Activated CD4-positive, alpha-beta T cell treated with anti-CD3 and anti-CD28 coated beads, Interleukin-2, amount 50 U/mL, for 48 hours (primary cell): Measurements from ENCODE around the gene ADH6.
"Not testable (repeated sequence)": the region's sequence is repeated elsewhere in the genome, so short reads cannot be mapped to it uniquely, and the experiment has no call there.

ENCODE experiments used
- DNase-seq, 2 experiments: peaks; one replicate each; pipeline ENCODE4 v3.0.0-alpha.2; 2020

The ADH6 gene

DNA sequence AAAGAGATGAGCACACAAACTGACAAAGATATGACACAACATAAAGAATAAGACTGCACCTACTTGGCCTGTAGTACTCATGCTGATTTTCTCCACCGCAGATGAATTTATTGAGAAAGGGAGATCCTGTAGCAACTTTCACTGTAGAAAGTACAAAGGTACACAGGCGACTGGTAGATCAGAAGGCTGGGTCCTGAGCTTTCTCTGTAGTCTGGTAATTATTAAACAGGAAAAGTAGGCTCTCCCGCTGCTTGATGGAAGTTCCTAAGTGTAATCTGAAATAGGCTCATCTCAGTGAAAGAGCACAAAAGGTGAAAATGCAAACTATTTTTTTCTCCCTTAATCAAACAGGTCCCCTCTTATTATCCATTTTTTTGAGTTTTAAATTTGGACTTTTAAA is at the start of gene ADH6:
TSS of gene ADH6 (minus strand) at position 175 of the 400 bp plus-strand sequence. CDS start at position 81, 94 bp downstream.
- DNase-seq: no peak

- no peak for DNase-seq
Observed at GRCh38 chr4:99264927-99265326, 45.9 kb upstream of the ADH6 start.

GRCh38 chr4:99252746-99253145 is 33.7 kb upstream of the ADH6 start:
- DNase-seq: no peak

DNA sequence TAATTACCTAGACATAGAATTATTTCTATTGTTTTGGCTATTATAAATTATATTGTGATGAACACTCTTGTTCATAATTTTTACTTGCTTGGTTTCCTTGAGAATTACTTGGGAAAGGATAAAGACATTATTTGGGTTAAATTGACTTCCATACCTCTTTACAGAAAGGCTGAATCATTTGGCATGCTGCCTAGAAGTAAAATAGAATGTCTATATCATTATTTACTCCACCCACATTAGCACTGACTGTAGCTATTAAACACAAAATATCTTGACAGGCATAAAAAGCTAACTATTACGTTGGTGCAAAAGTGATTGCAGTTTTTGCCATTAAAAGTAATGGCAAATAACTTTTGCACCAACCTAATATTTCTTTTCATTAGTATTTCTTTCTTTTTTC is 29.7 kb upstream of the ADH6 start:
- DNase-seq: no peak

DNA sequence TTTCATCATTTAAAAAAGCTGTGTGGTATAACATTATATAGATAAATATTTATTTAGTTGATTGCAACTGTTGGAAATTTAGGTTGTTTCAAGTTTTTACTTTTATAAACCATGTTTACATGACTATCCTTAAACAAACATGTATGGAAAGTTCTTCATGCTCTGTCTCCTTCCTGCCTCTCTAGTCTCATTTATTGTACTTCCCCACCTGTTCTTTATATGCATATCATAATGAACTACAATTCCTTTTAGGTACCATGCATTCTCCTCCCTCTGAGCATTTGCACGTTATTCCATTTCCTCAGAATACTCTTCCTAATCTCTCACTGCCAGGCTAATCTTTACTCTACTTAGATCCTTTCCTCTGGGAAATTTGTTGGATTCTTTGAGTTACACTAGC is 16.9 kb upstream of the ADH6 start:
- no peak for DNase-seq

DNA sequence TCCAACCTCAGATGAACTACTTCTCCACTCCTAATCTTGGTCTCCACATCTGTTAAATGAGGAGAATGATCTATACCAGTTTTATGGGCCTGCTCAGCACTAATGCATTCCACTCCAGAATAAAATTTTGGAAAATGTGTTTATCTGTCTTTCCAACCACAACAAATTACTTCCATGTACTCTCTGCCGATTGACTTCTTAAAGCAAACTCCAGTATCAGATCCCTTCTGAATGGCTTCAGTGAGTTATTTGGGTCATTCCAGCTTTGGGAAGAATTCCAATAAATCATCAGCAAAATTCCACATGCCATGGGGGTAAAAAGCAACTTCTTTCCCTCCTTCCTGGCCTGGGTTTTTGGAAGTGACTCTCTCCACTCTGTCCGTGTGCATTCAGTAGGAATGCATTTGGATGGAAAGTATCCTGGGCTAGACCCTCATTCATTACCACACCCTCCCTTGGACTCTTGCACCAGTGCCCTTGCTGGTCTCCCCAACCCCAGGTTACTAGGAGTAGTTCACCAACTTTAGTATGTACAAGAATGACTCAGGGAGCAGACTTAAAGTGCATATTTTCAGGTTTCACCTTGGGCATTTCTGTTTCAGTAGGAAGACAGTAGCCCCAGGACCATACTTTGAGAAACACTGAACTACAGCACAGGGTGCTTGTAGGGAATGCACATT is 15.4 kb upstream of the ADH6 start:
- no peak for DNase-seq

GRCh38 chr4:99233397-99233796 is 14.4 kb upstream of the ADH6 start:
- DNase-seq: not testable (repeated sequence)

- DNase-seq: not testable (repeated sequence)
Observed at GRCh38 chr4:99228706-99229105, 9.7 kb upstream of the ADH6 start.

GRCh38 chr4:99227646-99228045 is 8.6 kb upstream of the ADH6 start:
- not testable (repeated sequence) for DNase-seq

DNA sequence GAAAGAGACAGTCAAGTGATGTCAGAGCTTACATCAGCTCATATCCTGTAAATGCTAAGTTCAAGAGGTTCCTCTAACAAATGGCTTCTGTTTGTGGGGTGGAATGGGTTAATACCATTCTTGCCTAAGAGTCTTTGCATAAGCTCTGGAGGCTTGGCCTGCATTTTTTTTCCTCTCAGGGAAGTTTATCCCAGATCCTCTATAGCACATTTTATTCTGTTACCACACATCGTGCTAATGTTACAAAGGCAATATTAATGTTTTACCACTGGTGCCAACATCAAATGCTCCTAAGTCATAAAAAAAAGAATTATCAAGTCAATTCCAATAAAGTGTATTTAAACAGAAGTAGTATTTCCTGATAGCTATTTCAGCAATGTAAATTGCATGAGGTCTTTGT is 2.9 kb upstream of the ADH6 start:
- no peak for DNase-seq

GRCh38 chr4:99219479-99219878 is 433 bp upstream of the ADH6 start:
- no peak for DNase-seq

DNA sequence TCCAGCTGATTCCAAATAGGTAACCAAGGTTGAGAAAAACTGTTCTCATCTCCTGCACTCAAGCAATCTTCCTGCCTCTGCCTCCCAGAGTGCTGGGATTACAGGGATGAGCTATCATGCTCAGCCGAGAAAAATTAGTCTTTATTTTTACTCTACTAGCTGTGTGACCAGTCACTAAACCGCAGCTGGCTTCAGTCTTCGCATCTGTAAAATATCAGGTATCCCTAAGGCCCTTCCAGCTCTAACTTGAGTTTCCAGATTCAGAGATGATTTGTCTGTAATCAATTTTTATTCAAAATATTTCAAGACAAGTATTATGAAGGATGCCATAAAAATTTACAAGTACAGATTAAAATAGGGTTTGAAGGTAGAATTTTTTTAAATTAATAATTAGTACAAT is 3.5 kb downstream of the ADH6 start:
- no peak for DNase-seq

DNA sequence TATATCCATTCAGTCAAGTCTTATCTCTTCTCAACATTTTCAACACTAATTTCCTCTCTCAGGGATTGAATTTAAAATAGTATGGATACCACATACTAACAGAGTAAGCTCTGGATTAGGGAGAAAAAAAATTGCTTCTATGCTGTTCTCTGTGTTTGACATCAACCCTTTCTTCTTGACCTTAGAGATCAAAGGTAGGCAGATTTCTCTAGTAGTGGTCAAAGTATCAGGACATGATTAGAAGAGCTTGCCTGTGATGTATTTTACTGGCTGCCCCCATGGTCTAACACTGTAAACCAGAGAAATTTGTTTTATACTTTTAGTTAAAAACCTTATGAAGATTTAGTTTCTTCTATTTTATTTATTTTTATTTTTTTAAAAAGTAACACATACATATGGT is 8.3 kb downstream of the ADH6 start:
- DNase-seq: no peak

DNA sequence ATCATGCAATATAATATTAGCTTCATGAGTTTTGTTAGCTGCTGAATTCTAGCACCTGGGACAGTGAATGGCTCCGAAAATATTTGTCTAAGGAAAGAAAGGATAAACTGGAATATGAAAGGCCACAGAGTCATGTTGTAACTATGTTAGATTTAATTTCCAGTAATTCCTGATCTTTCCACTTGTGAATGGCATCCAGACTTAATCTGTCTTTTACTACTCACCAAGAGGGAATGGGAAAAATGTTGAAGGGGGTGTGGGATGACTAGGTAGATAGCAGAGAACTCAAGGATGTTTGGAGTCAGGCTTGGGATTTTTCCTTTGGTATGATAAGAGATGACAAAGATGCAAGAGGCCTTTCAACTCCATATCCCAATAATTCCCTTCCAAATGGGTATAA is 9.4 kb downstream of the ADH6 start:
- DNase-seq: no peak

GRCh38 chr4:99208719-99209075 is 10.3 kb downstream of the ADH6 start:
- DNase-seq: no peak

DNA sequence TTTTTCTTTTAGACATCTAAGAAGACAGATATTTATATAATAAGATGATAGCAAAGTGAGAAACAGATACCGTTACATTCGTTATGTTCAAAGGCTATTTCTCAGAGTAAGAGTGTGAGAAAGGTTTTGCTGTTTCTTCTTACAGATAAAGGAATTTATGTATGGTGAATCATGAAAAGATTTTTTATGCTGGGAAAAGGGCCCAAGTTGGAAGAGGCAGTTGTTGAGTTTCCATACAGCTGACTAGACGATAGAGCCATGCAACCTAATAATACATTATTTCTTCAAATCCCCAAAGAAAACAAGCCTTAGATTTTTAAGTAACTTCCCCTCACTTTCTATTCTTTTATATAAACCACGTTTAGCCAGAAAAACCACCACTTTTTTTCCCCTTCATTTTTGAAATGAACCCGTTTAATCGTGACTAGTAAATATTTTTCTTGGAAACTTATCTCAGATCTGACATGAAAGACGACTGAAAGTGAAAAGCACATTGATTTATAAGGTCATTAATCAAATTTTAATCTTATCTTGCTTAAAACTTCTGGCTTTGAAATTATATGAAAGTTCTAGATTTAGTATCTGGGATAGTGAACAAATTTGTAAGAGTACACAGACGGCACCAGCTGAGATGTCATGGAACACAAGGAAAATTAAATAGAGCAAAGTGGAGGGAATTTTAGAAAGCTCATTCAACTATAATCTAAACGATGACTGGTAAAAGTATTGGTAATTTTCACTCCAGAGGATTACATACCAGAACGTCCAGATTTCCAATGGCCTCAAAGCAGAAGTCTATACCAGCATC is 10.9 kb downstream of the ADH6 start:
- DNase-seq: no peak

DNA sequence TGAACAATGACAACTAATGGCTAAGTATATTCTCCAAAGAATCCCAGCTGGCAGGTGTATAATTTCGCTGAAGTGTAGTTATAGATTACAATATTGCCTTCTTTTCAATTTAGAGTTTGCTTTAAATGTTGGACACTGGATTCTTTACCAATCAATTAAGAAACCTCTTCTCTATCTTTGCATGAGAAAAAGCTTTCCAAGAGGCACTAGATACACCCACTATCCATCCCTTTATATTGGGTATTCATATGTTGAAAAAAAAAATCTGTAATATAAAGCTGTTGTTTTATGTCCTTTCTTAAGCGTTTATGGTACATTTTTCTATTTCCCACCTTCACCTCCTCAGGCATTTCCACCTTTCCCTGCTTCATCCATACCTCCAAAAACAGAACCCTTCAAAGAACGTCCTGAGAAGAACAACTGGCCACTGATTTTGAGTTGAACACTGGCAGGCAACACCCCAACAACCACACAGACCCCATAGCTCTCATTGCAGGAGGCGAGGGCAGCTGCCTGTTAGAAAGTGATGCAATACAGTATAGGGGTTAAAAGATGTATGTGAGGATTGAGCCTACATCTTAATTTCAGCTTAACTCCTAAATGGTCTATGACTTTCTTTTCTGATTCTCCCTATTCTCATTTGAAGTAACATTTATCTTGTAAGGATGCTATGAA is 11.8 kb downstream of the ADH6 start:
- no peak for DNase-seq

GRCh38 chr4:99205153-99205979 is 13.7 kb downstream of the ADH6 start:
- DNase-seq: no peak

GRCh38 chr4:99202536-99202935 is 16.5 kb downstream of the ADH6 start:
- DNase-seq: no peak

DNA sequence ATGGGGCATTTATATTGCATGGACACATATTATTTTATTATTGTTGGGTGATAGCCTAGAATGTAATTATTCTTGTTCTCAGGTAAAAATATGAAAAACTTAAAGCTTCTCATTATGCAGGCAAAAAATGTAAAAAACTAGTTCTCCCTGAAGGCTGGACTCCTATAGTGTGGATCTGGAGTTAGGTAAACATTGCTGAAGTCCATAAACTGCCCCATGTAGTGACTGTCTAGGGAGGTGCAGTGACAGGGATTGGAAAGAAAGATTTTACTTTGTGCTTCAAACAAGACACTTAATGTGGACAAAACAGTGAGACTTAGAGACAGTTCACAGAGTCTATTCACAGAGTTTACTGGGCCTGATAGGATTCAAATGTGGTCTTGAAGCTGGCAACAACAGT is 17.0 kb downstream of the ADH6 start:
- DNase-seq: no peak

- DNase-seq: no peak
Observed at GRCh38 chr4:99201690-99202089, 17.4 kb downstream of the ADH6 start.

- no peak for DNase-seq
Observed at GRCh38 chr4:99200138-99200537, 18.9 kb downstream of the ADH6 start.

GRCh38 chr4:99190336-99190735 is 28.7 kb downstream of the ADH6 start:
- DNase-seq: no peak
